Skeletal muscle tissue (tissue), 4 donors: ENCODE measurements around the gene PPP1R16B. TPM values are rescaled to one million over a fixed set of nuclear protein-coding genes. Genes with fewer than 3 reads are reported as not detected.

Experiments used
- H3K27ac ChIP-seq: one replicate; pipeline ENCODE4 v1.7.0; 2013; ENCODE audit warnings: mild to moderate bottlenecking, low read depth, low read length, inconsistent platforms
- H3K27me3 ChIP-seq, 3 donors: one replicate each; pipeline ENCODE4 v1.7.0; 2013; ENCODE audit warnings: low read length in 3 of 3; ENCODE audit not compliant: control insufficient read depth in 3 of 3, insufficient read depth in 3 of 3
- H3K36me3 ChIP-seq, 3 donors: one replicate each; pipeline ENCODE4 v1.7.0; 2013; ENCODE audit warnings: low read length in 3 of 3; ENCODE audit not compliant: control insufficient read depth in 3 of 3, insufficient read depth in 3 of 3
- H3K4me1 ChIP-seq, 3 donors: one replicate each; pipeline ENCODE4 v1.7.0; 2013; ENCODE audit warnings: low read length in 3 of 3, mild to moderate bottlenecking in 3 of 3; ENCODE audit not compliant: control insufficient read depth in 3 of 3, insufficient read depth in 3 of 3
- H3K4me3 ChIP-seq, 3 donors: one replicate each; pipeline ENCODE4 v1.7.0; 2013; ENCODE audit warnings: low read length in 3 of 3
- H3K9ac ChIP-seq, 3 donors: one replicate each; pipeline ENCODE4 v1.7.0; 2013; ENCODE audit warnings: low read length in 3 of 3, mild to moderate bottlenecking in 3 of 3, moderate library complexity in 2 of 3, low read depth in 1 of 3
- H3K9me3 ChIP-seq, 3 donors: one replicate each; pipeline ENCODE4 v1.7.0; 2013; ENCODE audit warnings: low read length in 3 of 3; ENCODE audit not compliant: control insufficient read depth in 3 of 3
- total RNA-seq: library from RNA; depleted of rRNA; stranded (reverse); fragments of >200 nt; gene quantifications from one replicate; pipeline ENCODE4 v1.2.3, GENCODE V29; 2014
- donor health status: Osteomylitis.

The PPP1R16B gene
- total RNA-seq, 1 donor from 2014 or later = 4.2 TPM

DNA sequence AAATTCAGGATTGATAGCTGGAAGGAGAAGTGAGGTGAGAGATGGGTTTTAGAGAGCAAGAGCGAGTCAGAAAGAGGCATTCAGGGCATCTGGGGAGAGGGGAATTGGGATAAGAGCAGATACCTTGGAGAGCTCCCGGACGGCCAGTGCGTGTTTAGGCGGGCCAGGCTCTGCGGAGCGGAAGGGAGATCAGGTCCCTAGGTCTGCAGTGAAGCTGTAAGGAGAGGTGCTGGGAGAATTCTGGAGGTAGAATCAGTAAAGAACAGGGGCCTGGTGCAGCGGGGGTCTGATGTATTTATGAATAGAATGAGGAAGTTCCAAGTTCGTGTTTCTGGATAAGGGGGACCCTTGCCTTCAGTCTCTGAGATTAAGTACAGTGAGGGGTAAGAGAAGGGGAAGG is 73.4 kb downstream of the PPP1R16B start:
- peaks cover 3 to 17% (median 8%) of the 10 kb centered on the region in 3 donors for H3K4me1 ChIP-seq

DNA sequence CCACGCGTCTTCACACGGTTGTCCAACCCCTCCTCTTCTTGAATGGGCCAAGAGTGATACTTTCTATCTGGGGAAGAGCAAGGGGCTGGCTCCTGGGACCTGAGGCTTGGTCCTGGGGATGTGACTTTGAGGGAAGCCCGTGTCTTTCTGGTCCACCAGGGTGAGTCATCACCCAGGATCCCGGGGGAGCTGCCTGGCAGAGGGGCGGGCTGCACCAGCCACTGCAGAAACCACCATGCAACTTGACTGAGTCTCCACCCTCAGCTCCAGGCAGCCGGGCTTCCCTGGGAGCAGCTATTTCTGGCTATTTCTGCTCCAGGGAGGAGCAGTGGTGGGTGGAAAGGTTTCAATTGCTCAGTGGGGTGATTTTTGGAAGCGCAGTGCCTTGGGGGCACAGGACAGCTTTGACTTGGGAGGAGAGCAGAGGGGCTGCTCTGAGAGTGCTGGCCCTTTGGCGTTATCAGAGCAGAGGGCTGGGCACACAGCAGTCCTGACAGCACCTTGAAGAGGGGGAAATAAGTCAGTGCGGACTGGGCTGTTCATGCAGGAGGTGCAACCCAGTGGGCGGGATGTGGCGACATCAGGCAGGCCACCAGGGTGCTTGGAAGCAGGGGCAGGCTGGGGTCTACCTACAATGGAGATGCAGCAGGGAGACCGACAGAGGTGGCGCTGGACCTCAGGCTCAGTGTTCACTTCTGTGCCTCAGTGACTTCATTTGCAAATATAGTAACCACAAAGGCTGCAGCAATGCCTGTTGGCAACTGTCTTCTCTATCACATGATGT is 75.6 kb downstream of the PPP1R16B start:
- Histone ChIP-seq H3K27me3 (peaks cover 12 to 32% (median 26%) of the 10 kb centered on the region in 3 donors), H3K4me3 (no peak overlapping the region), H3K36me3 (no peaks in the 10 kb centered on the region), H3K9ac (no peak overlapping the region), H3K9me3 (no peaks in the 10 kb centered on the region), H3K4me1 (peaks cover under 1 to 3% (median 3%) of the 10 kb centered on the region in 3 donors), H3K27ac (no peak overlapping the region)

More for the DNA sequence above, 73.4 kb downstream of the PPP1R16B start:
- Histone ChIP-seq H3K9me3 (no peaks in the 10 kb centered on the region), H3K36me3 (no peaks in the 10 kb centered on the region), H3K27ac (no peak overlapping the region), H3K9ac (no peak overlapping the region), H3K4me3 (no peak overlapping the region), H3K27me3 (peaks cover 19 to 41% (median 26%) of the 10 kb centered on the region in 3 donors)

DNA sequence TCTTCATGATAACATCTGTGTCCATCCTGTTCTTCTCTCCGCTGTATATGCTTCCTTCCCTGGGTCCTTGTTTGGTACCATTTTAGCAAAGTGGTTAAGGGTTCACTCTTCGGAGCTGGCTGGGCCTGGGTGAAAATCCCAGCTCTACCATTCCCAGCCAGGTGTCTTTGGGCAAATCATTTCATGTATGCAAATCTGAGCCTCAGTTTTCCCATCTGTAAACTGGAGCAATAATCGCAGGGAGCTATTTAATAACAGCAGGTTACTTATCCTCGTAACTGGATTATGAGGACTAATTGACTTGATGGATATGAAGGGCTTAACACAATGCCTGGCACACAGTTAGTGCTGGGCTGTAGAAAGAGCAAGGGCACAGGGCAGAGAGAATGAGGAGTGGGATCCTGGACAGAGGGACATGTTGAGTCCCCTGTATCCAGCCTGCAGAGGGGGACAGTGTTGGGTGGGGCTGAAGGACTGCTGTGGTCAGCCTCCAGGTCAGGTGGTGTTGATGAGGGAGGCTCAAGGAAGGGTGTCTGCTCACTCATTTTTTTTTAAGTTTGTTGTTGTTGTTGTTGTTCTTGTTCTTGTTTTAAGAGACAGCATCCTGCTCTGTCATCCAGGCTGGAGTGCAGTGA is 76.4 kb downstream of the PPP1R16B start:
- Histone ChIP-seq H3K36me3 (no peaks in the 10 kb centered on the region), H3K9me3 (no peaks in the 10 kb centered on the region), H3K27me3 (peaks cover 12 to 32% (median 24%) of the 10 kb centered on the region in 3 donors), H3K4me3 (no peak overlapping the region), H3K4me1 (peaks cover 3% of the 10 kb centered on the region in 3 donors), H3K9ac (no peak overlapping the region), H3K27ac (no peak overlapping the region)

DNA sequence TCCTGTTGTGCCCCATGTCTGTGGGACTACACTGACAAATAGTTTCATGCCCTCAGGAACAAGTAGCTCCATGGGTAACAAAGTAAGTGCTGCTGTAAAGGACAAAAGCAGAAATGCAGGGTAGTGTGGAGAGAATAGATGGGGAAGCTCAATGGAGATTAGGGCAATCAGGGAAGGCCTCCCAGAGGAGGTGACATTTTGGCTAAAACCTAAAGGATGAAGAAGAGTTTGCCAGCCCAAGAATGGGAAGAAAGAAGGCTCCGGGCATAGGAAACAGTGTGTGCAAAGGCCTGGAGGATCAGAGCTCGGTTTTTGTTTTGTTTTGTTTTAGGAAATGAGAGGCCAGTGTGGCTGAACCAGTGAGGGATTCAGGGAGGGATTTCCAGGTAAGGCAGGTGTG is 77.1 kb downstream of the PPP1R16B start:
- Histone ChIP-seq H3K4me1 (peaks cover 3% of the 10 kb centered on the region in 3 donors), H3K4me3 (no peak overlapping the region), H3K9ac (no peak overlapping the region), H3K27ac (no peak overlapping the region), H3K36me3 (no peaks in the 10 kb centered on the region), H3K9me3 (no peaks in the 10 kb centered on the region), H3K27me3 (peaks cover 12 to 32% (median 24%) of the 10 kb centered on the region in 3 donors)

DNA sequence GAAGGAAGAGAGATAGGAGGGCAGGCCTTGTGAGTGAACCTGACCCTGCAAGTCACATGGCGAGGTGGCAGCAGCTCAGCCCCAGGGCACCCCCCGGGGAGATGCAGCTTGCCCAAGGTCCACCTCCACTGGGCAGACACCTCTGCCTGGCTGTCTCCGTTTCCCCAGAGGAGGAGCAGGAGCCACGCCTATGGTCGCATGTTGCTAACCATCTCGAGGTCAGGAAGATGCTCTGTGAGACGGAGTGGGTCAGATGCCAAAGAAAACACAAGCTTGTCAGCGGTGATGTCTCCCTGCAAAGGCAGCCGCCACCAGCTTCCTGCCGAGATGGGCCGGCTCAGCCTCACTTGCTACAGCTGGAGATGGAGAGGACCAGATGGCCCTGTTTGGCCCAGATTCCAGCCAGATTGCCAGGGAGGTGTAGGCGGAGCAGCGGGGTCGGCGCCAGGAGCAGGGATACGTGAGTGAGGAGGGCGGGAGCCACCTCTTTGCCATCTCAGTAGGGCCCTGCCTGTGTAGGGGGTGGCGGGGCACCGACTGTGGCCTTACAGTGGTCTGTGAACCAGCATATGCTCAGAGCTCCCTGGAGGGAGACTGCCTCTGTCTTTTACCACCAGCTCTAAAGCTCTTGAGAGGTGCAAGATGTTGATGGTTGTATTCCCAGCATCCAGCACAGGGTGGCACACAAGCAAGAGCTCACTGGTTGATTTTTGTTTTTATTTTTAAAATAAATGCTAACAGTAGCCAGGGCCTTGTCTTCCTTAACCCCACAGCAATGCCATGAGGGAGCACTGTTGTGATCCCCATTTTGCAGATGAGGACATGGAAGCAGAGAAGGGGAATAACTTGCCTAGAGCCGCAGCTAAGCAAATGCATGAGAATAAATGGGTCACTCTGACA is 77.8 kb downstream of the PPP1R16B start:
- Histone ChIP-seq H3K9me3 (no peaks in the 10 kb centered on the region), H3K9ac (no peak overlapping the region), H3K36me3 (no peaks in the 10 kb centered on the region), H3K27me3 (peaks cover 12 to 32% (median 24%) of the 10 kb centered on the region in 3 donors), H3K27ac (no peak overlapping the region), H3K4me3 (no peak overlapping the region), H3K4me1 (peaks cover 3% of the 10 kb centered on the region in 3 donors)

DNA sequence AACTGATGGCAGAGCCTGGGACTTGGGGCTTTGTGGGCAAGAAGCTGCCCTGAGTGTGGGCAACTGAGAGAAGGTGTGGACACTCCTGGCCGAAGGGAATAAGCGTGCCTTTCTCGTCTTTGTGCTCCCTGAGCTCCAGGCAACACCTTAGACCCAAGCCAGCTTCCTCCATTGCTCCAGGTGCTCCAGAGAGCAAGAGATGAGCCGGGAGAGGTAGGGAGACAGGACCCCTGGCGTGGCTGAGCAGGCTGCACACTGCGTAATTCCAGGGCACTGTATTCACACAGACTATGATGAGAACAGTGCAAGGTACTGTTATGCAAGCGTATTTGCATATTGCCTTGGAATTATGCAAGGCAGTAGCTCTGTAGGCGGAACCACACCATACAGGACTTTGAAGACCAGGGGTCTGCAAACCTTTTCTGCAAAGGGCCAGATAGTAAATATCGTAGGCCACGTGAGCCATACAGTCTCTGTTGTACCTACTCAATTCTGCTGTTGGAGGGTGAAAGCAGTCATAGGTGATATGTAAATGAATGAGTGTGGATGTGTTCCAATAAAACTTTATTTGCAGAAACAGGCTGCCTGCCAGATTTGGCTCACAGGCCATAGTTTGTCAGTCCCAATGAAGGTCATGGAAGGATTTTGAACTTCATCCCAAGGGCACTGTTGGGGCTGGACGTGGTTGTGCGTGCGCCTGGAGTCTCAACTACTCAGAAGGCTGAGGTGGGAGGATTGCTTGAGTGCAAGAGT is 78.7 kb downstream of the PPP1R16B start:
- peaks cover 12 to 32% (median 24%) of the 10 kb centered on the region in 3 donors for H3K27me3 ChIP-seq
- no peak overlapping the region for H3K4me3 ChIP-seq
- no peaks in the 10 kb centered on the region for H3K36me3 ChIP-seq
- H3K4me1 ChIP-seq = peaks cover 3% of the 10 kb centered on the region in 3 donors
- no peak overlapping the region for H3K9ac ChIP-seq
- H3K9me3 ChIP-seq = no peaks in the 10 kb centered on the region
- no peak overlapping the region for H3K27ac ChIP-seq

DNA sequence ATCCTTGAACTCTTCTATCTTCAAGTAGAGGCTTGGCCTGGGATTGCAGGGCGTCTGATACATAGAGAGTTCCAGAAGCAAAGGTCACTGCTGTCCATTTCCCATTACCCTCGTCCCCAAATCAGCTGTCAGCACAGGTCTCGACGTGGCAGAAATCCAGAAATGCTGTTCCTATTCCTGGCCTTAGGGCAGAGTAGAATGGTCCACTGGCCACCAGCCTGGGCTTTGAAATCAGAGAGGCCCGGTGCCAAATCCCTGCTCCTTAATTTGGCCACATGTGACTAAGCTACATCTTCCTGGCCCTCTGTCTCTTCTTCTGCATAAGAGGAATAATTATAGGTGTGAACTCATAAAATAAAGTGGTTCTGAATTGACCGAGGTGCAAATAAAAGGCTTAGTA is 79.9 kb downstream of the PPP1R16B start:
- Histone ChIP-seq H3K27me3 (peaks cover 15 to 27% (median 24%) of the 10 kb centered on the region in 3 donors), H3K4me1 (peaks cover 3% of the 10 kb centered on the region in 3 donors), H3K4me3 (no peak overlapping the region), H3K9ac (no peak overlapping the region), H3K36me3 (no peaks in the 10 kb centered on the region), H3K9me3 (no peaks in the 10 kb centered on the region), H3K27ac (no peak overlapping the region)

DNA sequence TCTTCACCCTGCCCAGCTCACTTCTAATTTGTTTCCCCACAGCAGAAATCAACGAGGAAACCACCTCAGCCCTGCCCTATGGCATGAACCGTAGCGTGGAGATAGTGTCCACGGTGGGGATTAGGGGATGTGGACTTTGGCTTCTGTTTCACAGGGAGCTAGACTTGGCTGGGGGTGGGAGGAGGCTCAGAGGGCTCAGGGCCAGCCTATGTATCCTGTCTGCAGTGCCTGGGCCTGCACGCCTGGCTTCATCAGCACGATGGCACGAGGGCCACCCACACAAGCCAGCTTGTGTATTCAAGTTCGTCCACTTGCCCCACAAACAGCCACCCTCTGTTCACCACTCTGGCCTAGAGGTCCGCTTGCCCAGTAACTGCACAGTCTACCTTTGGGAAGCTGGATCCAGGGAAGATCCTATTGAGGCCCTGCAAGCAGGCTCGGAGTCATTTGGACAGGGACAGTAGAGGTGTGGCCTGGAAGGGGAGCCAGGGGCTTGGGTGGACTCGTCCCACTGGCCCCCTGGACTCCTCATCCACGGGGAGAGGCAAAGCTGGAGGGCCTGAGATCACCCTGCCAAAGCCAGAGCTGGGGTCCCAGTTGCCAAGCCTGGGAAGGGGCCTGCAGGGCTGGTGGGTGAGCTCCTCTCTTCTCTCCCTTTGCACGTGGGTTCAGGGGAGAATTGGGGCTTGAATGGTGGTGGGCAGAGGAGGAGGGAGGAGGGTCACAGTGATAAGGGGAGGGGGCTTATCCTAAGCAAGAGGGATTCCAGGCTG is 82.7 kb downstream of the PPP1R16B start:
- Histone ChIP-seq H3K27me3 (peaks cover 0 to 20% (median 13%) of the 10 kb centered on the region in 3 donors), H3K9ac (no peak overlapping the region), H3K4me3 (no peak overlapping the region)

DNA sequence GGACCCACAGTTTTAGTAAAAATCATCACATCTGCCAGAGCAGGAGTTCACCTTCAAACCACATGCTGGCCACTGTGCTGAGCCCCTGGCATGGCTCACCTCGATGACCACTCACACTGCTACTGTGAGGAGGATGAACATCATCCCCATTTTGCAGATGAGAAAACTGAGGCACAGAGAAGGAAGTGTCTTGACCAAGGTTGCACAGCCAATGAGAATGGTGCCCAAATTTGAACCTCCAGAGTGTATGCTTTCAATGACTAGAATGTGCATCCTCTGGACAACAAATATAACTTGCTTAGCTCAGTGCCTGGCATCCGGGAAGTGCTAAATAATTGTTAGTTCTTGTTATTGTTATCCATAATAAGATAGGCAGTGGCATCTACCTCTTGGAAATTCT is 83.6 kb downstream of the PPP1R16B start:
- Histone ChIP-seq H3K9me3 (no peaks in the 10 kb centered on the region), H3K9ac (no peak overlapping the region), H3K27me3 (peaks cover 0 to 24% (median 11%) of the 10 kb centered on the region in 3 donors), H3K36me3 (no peaks in the 10 kb centered on the region), H3K4me1 (peaks cover 0 to 3% (median under 1%) of the 10 kb centered on the region in 3 donors), H3K4me3 (no peak overlapping the region), H3K27ac (no peak overlapping the region)

More for the DNA sequence above, 82.7 kb downstream of the PPP1R16B start:
- Histone ChIP-seq H3K4me1 (peaks cover 0 to 3% (median 0%) of the 10 kb centered on the region in 3 donors), H3K36me3 (no peaks in the 10 kb centered on the region), H3K27ac (no peak overlapping the region), H3K9me3 (no peaks in the 10 kb centered on the region)
